ENCODE data around the gene TMEM43.

- TF ChIP-seq CTCF (tag by site-specific recombination; IDR thresholded peaks at IDR 0.05) = no peak
- no peak for TF ChIP-seq ELK4 (IDR thresholded peaks at IDR 0.05; ENCODE audit: borderline replicate concordance, low read depth, low read length)
- TF ChIP-seq ZNF132 (tag by site-specific recombination; IDR thresholded peaks at IDR 0.05; ENCODE audit: borderline replicate concordance) = no peak
- TF ChIP-seq ZNF623 (tag by site-specific recombination; IDR thresholded peaks at IDR 0.05) = no peak
Measured at GRCh38 chr3:14162178-14162577, 37.3 kb downstream of the TMEM43 start.
